ENCODE results near the gene NRP2.

NRP2 gene, protein sequence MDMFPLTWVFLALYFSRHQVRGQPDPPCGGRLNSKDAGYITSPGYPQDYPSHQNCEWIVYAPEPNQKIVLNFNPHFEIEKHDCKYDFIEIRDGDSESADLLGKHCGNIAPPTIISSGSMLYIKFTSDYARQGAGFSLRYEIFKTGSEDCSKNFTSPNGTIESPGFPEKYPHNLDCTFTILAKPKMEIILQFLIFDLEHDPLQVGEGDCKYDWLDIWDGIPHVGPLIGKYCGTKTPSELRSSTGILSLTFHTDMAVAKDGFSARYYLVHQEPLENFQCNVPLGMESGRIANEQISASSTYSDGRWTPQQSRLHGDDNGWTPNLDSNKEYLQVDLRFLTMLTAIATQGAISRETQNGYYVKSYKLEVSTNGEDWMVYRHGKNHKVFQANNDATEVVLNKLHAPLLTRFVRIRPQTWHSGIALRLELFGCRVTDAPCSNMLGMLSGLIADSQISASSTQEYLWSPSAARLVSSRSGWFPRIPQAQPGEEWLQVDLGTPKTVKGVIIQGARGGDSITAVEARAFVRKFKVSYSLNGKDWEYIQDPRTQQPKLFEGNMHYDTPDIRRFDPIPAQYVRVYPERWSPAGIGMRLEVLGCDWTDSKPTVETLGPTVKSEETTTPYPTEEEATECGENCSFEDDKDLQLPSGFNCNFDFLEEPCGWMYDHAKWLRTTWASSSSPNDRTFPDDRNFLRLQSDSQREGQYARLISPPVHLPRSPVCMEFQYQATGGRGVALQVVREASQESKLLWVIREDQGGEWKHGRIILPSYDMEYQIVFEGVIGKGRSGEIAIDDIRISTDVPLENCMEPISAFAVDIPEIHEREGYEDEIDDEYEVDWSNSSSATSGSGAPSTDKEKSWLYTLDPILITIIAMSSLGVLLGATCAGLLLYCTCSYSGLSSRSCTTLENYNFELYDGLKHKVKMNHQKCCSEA

GRCh38 chr2:205682239-205682970, at the start of gene NRP2:
Gene NRP2 (plus strand): TSS chr2:205682501. CDS start chr2:205683291, 790 bp downstream.
- peak; percentile 70 for DNase-seq

DNA sequence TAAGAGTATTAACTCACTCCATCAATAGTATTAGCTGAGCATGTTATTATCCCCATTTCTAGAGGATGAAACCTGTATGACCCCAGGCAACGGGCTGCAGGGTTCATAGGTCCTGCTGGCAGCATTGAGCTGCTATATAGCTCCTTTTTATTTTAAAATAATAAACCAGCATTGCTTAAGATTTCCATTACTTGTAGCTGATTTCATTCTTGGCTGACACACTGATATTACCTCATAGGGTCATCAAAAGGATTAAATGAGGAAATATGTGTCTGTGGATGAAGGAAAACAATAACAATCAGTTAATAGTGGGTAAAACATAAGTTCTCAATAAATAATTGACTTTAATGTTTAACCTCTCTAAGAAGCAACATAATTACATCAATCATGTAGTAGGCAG, 48.3 kb upstream of the NRP2 start:
- DNase-seq = no peak

DNA sequence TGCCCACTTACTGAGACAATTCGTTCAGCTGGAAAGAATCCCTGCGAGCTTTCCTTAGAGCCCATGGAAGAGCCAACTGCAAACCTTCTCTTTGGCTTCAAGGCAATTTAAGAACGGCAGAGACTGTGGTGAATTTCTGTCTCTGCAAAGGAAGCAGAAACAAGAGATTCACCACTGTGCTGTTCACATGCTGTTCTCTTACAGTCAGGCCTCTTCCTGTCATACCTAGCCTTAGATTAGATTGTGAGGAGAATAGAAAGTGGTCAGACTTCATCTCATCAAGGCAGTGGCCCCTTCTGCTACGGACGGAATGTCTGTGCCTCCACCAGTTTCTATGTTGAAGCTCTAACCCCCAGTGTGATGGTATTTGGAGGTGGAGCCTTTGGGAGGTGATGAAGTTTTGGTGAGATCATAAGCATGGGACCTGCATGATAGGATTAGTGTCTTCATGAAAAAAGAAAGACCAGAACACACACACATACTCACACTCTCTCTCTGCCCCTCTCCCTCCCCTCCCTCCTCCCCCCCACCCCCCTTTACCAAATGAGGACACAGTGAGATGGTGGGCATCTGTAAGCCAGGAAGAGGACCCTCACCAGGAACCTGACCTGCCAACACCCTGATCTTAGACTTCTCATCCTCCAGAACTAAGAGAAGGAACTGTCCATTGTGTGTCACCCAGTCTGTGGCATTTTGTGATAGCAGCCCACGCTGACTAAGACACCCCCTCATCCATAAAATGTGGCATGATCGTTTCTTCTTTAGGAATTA, 45.6 kb upstream of the NRP2 start:
- DNase-seq = no peak

DNA sequence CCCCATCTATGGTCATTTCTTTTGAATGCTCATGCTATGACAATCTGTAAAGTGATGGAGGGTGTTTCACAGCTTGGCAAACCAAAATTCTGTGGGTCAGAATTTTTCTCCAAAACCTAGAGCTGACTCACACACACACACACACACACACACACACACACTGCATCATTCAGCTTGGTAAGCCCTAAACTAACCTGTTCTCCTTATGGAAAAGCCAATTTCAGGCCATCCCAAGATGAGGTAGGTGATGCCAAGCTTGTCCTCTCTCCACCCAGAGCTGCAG, 45.0 kb upstream of the NRP2 start:
- no peak for DNase-seq

- DNase-seq = no peak
Observed at GRCh38 chr2:205637779-205638503, 44.4 kb upstream of the NRP2 start.

DNA sequence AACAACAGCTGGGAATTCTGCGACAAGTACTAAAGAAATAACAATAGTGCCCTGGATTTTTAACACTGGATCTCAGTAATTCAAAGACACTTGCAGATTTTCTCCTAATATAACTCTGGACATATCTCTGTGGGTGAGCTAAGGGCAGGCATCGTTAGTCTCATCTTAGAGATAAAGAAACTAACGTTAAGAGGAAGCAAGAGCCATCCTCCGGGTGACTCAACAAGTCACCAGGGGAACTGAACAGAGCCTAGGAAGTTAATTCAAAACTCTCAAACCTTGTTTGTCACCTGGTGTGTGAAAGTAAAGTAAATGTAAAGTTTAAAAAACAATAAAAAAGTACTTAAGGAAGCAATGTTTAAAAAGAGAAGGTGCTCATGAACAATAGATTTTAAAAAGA, 41.6 kb upstream of the NRP2 start:
- DNase-seq = no peak

DNA sequence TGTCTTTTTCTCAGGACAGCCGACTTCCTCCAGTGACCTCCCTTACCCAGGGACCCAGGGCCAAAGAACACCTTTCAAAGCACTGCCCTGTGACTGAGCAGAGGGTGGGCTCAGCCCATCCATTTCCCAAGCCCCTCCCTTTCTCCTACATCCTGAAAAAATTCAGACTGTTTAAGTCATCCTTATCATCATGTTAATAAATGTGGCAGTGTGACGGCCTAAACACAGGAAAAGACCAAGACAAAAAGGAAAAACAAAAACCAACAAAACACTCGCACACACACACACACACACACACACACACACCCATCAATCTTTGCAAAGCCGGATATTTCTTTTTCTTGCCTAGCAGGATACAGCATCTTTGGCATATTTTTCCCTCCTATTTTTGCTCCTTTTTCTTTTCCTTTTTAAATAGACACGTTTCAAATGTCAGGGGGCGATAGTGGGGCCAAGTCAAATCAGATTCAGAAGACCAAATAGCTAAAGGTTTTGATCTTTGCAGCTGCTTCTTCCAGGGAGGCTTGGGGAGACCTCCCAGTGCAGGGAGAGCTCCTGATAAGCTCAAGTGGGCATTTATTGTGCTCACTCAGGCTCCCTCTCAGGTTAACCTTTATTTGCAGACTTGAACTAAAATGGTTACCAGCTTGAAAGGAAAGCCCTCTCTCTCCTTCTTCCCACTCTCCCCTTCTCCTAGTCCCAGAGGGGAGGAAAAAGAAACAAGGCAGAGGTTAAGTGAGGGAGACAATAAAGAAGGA, 39.5 kb upstream of the NRP2 start:
- DNase-seq = no peak

GRCh38 chr2:205643391-205643885, 38.9 kb upstream of the NRP2 start:
- DNase-seq = no peak

- DNase-seq = no peak
Observed at GRCh38 chr2:205644018-205644417, 38.3 kb upstream of the NRP2 start.

- no peak for DNase-seq
Observed at GRCh38 chr2:205646680-205647079, 35.6 kb upstream of the NRP2 start.

GRCh38 chr2:205650450-205650849, 31.9 kb upstream of the NRP2 start:
- no peak for DNase-seq

DNA sequence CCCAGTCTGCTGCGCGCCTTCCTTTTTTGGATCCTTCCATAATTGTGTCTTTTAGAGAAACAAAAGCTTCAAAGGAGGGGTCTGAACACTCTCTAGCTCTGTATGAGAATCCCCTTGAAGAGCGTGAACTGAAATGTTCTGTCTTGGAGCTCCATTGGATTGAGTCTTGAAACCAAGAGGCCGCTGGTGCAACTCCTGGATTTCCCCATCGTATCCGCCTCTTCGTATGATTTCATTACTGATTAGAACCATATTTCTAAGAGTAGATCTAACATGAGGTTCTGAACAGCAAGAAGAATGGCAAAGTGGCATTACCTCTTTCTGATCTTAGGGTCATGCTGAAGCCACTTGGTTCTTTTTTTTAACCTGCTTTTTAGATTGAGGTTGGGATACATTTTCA, 31.4 kb upstream of the NRP2 start:
- no peak for DNase-seq

GRCh38 chr2:205651719-205652118, 30.6 kb upstream of the NRP2 start:
- no peak for DNase-seq

GRCh38 chr2:205654878-205655605, 27.3 kb upstream of the NRP2 start:
- no peak for DNase-seq

GRCh38 chr2:205655779-205656456, 26.4 kb upstream of the NRP2 start:
- DNase-seq = no peak

DNA sequence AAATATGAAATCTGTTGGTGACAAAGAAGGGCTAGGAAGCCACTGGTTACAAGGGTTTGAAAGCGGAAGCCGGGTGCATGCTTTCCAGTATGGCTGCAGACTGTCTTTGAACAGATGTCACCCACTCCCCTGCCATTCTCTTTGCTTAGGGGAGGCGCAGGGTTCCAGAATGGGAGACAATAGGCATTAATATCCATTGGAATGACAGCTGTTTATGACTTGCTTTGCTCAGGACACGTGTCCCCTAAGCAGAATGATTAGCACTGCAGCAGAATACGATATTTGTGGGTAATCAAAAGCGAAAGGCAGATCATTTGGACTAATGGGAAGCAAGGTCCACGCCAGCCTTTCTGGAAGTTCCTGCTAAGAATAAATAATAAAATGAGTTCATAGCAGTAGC, 25.8 kb upstream of the NRP2 start:
- DNase-seq = no peak

DNA sequence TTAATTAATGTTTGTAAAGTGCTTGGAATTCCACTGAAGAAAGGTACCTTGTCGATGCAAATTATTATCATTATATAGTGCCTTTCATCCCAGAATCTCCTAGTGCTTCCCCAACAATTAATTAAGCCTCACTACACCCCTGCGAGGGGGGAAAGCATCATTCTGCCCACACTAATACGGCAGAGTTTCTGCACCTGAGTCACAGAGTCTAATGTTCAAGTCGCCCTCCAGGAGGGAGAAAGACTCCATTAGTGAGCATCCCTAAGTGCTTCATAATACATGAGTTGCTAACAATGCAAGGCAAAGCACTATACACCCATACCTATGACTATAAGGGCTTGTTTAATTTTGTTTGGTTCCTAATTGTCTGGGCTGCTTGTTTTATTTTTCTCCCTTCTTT, 25.4 kb upstream of the NRP2 start:
- no peak for DNase-seq

- DNase-seq = no peak
Observed at GRCh38 chr2:205657579-205657978, 24.7 kb upstream of the NRP2 start.

- DNase-seq = no peak
Observed at GRCh38 chr2:205658068-205658467, 24.2 kb upstream of the NRP2 start.

DNA sequence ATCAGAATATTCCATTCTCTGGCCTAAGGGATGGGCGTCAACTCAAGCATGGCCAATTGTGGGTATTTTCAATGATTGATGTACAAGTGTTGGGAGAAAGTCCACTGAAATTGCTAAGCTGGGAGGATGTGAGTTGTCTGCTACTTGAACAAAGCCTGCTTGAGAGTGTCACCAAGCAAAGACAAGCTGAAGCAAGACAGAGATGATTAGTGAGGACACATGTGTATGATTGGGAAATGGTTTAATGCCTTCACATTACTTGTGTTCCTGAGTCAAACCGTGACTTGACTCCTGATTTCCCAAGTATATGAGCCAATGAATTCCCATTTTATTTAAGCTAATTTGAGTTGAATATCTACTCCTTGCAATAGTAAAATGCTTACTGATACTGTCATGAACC, 23.7 kb upstream of the NRP2 start:
- DNase-seq = no peak

Data from activated CD4-positive, alpha-beta T cell treated with anti-CD3 and anti-CD28 coated beads, Interleukin-10, Interleukin-2, amounts not matched to agents 100 ng/mL and 50 ng/mL, durations not matched to agents 16 hours and 8 hours (primary cell).